ENCODE data around the gene RBBP8NL.
"Not testable (repeated sequence)": the region's sequence is repeated elsewhere in the genome, so short reads cannot be mapped to it uniquely, and the experiment has no call there.

RBBP8NL gene

DNA sequence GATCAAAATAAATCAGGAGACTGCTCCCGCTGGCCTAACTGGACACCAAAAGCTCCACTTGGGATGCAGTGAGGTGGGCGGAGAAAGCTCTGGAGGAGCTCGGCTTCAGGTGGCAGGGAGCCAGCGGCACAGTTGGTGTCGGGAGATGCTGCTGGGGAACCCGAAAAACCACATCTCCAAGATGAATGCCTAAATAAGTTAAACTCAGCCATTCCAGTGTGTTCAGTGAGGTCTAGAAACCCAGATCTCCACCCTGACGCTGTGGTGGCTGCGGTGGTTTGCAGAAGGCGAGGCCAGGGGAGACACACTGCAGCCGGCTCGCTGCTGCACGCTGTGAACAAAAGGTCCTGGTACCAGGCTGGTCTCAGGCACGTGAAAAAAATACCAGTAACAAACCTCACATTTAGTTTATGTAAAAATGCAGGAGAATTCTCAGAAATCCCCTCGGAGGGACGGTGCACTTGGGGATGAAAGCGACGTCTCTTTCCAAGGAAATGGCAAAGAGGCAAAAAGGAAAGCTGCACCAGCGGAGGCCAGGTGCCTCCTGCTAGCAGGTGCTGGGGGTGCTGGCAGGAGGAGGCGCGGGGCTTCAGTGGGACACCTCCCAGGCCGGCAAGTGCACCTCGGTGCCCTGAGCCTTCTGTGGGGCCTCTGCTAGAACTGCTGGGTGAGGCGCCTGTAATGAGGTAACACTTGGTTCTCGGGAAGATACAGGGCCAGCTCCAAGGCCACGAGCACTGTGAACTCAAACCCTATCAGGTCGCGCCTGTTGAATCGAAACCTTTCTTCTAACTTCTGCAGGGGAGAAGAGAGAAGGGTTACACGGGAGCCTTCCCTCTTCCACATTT is 36.8 kb downstream of the RBBP8NL start:
- DNase-seq: no peak

- no peak for DNase-seq
Measured at GRCh38 chr20:62389601-62390087, 37.7 kb downstream of the RBBP8NL start.

- no peak for DNase-seq
Measured at GRCh38 chr20:62388839-62389600, 38.3 kb downstream of the RBBP8NL start.

DNA sequence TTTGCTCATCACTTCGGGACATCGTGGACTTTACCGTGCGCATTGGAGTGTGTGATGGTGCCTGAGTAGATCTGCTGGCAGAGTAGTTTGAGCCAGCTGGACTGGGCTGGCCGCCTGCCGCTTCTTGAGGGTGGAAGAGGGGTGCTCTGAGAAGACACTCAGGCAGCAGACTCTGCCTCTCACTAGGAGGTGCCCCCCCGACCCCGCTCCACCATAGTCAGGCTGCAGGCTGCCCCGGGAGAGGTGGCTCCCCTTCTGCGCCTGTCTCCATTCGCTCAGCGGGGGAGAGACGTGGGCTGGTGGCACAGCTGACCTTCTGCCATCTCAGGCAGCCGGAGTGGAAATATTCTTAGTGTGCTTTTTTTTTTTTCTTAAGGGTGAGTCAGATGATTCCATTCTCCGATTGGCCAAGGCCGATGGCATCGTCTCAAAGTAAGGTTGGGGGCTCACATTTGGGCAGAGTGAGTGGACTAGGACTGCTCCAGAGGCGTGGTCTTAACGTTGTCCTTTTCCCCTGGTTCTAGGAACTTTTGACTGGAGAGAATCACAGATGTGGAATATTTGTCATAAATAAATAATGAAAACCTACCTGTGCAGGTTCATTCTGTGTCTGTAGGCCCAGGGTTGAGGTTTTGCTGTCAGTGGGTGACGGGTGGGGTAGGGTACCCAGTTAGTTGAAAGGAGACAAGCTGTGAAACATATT is 39.3 kb downstream of the RBBP8NL start:
- no peak for DNase-seq

DNA sequence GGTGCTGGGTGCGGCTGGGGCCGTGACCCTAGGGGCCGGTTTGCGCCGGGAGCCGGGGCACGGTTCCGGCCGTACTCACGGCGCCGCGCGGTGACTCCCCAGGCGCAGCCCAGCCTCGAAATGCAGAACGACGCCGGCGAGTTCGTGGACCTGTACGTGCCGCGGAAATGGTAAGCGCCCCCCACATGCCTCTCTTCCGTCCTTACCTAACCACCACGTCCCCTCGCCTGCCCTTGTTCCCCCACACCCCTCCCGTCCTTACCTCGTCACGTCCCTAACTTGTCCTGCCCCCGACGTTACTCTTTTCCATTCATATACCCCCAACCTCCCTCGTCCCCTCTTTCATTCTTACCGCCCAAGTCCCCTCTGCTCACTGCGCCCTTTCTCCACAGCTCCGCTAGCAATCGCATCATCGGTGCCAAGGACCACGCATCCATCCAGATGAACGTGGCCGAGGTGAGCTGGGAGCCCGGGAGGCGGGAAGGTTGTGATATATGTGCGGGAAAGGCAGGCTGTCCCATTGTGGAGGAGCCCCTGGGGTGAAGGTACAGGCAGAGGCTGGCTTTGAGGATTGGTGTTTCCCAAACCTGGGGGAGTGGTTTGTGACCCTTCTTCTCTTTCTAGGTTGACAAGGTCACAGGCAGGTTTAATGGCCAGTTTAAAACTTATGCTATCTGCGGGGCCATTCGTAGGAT is 40.0 kb downstream of the RBBP8NL start:
- no peak for DNase-seq

DNA sequence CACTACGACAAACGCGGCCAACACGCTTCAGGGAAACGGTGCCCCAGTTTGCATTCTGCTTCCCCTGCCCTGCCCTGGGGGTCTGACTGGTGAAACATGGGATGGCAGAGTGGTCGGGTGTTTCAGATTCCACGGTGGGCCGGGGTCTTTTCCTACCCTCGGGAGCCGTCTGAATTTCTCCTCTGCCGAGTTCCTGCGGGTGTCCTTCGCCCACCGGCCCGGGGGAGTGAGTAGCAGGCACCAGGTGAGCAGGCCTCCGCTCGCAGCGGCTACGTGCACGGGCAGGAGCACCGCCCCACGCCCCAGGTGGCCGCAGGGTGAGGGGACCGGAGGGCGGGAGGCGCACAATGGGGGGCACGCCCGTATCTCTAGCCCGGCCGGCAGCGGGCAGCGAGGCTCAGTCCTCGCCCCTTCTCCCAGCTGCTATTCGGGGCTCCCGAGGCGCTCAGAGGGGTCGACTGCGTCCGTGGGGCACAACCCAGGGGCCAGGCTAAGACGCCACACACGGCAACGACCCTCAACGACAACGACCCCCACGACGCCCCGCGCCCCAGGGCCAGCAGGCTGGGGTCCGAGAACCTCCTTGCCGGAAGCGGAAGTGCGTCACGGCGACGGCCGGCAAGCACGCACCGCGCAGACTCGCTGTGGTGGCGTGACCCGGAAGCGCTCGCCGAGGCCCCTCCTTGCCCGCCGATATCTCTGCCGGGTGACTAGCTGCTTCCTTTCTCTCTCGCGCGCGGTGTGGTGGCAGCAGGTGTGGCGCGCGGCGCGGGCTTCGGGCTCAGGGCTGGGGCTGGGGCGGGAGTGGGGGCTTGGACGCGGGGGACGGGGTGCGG is 40.7 kb downstream of the RBBP8NL start, which contains the start of gene RPS21:
Gene RPS21 (plus strand): TSS at position 721 of the 836 bp plus-strand sequence. CDS start 236 bp downstream, outside the sequence.
- DNase-seq: peak; percentile 95

DNA sequence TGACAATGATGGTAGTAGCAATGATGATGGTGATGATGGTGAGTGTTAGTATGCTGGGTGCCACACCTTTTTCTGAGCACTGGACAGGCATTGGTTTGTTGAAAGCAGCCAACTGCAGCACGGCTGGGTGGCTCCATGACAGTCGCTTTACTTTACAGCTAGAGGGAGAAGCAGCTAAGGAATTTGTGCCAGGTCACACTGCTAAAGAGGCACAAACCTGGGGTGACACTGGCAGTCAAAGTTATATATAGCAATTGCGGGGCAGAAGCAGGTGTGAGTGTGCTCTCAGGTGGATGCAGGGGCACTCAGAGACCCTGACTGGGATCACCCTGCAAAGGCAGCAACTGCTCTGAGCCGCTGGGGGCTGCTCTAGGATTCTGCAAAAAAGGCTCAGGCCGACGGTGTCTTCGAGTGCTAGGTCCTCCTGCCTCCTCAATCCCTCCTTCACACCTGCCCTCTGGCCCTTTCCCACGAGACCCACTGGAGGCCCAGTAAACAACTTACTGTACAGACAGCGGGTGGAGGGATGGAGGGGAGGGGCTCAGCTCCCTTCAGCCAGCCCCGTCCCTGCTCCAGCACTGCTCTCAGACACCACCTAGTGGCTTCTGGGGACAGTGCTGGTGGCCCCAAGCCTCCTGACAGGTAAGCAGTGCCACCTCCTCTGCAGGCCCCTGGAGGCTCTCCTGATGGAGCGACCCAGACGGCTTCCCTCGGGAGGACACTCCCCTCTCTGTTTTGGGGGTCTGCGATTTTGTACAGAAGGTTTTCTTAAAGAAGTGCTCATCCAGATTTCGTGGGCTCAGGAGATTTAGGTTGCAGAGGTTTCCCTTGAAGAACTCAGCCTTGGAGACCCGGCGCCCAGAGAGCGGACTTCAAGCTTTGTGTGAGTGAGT is 44.8 kb downstream of the RBBP8NL start:
- DNase-seq: peak; percentile 90

- no peak for DNase-seq
Measured at GRCh38 chr20:62381842-62382241, 45.5 kb downstream of the RBBP8NL start.

GRCh38 chr20:62381202-62381797 is 46.0 kb downstream of the RBBP8NL start:
- no peak for DNase-seq

DNA sequence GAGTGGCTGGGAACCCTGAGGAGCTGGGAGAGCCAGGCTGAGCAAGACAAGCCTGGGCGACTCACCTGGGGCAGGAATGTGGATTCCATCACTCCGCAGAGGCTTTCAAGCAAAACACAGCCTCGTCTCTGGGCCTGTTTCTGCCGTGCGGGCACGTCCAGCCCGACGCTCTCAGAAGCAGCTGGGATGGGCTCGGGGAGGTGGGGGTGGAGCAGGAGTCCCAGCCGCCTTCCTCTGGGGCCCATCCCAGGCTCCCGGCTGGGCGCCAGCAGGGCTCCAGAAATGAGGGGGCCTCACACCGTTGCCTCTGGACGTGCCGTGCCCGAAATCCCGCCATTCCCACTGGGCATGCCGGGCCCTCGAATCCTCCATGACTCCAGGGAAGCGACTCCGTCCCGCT is 49.1 kb downstream of the RBBP8NL start:
- no peak for DNase-seq

- DNase-seq: no peak
Measured at GRCh38 chr20:62377615-62378178, 49.6 kb downstream of the RBBP8NL start.

GRCh38 chr20:62377064-62377461 is 50.3 kb downstream of the RBBP8NL start:
- no peak for DNase-seq

DNA sequence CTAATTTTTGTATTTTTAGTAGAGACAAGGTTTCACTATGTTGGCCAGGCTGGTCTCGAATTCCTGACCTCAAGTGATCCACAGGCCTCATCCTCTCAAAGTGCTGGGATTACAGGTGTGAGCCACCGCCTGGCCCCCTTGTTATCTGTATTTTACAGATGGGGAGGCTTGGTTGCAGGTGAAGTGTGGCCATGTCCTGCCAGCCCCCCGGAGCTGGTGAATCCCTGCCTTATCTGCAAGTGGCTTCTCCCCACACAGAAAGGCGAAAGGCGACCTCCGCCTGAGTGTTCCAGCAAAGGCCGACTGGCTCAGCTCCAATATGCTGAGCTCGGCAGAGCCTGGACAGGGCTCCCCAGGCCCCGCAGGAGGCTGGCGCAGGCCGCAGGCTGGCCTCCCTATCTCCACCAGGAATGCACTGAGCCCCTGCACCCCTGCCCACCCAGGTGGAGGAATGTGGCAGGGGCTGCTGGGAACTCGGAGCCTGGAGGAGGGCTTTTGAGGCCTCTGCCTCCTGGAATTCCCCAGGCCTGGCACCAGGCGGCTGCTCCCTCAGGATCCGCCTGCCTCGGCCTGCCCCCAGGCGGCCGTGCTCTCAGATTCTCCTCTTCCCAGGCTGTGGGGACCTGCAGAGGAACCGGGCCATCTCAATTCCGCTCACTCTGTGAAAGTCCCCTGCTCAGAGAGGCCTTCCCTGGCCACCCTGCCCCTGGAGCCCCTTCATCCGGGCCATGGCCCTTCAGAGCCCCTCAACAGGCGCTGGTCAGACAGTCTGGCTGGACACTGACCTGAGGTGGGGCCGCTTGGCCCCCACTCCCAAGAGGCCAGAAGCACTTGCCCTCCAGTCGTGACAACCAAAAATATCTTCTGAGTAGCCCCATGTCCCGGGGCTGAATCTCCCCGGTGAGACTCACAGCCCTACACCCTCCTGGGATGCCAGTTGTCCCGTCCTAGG is 51.0 kb downstream of the RBBP8NL start:
- no peak for DNase-seq

DNA sequence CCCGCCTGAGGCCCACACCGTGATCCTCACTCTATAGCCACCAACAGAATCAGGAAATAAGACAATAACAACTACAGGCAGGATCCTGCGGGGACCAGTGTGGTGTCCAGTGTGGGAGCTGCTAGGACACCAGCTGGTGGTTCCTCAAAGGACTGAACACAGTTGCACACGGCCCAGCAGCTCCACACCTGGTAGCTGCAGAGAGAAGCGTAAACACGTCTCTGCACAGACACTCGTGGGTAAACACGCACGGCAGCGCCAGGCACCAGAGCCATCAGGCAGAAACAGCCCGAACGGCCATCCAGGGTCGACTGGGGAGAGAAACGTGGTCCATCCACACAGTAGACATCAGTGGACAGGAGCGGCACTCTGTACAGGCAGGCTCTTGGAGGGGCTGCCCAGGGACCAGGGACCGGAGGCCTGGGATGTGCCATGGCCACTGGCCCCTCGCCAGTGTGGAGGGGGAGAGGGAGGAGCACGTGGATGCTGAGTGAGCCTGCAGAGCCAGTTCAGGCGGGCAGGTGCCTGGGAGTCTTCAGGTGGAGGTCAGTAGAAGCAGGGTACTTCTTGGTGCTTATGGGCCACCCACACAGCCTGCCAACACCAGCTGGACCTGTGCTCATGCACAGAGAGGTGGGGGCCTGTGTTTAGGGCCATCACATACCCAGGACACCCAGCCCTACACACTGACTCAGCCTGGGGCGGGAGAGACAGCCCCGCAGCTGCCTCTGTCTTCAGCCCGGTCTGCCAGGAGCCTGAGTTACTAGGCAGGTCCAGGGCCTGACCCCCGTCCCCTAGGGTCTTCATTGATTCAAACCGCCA is 52.8 kb downstream of the RBBP8NL start:
- no peak for DNase-seq

GRCh38 chr20:62373631-62374179 is 53.6 kb downstream of the RBBP8NL start:
- not testable (repeated sequence) for DNase-seq

DNA sequence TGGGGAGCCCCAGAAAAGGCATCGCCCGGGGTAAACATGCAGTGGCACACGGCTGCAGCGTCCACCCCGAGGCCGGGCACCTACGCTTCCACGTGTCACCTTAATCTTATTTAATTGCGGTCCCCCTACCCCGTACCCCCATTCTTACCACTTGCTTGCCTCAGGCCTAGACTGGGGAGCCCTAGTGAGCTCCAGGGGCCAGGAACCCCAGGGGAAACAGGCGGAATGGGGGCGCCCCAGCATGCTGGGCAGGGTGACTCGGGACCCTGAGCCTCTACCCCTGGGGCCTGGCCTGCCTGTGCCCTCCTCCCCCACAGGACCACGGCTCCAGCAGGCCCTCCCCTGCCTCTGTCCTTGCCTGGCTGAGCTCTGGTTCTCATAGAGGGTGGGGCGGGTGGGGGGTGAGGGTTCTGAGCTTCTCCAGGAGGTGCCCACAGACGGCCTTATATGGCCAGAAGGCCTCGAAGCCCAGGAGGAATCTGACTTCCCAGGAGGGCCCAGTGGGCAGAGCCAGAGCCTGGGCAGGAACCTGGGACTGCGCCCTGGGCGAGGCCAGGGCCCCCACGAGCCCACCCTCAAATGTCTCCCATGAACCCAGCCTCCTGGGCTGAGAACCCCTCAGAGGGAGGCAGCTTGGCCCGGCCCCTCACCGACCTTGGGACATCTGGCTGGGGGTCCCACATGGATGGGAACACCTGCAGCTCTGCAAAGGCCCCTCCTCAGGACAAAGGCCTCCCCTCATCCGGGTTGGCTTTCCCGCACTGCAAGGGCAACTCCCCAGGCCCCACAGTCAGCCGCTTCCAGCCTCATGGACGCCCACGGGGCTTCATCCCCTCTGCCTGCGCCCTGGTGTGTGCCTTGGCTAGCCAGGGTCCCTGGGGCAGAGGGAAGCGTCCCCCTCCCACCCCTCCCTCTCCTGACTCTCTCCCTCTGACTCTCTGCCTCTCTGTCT is 55.0 kb downstream of the RBBP8NL start:
- no peak for DNase-seq
